Calu3 (cell line): ENCODE results near the gene TBRG4. TPM values are rescaled to one million over a fixed set of nuclear protein-coding genes. Genes with fewer than 3 reads are reported as not detected.

Experiments
- BruUV-seq: library from RNA; stranded (reverse); fragments of 400-500 nt; replicated peaks from 2 replicates; lab custom pipeline; 2021; lab: Mats Ljungman, UMichigan
- CTCF ChIA-PET: fragments of 300-600 bp; sonication (Branson Sonifier 250); formaldehyde crosslinking; loops from one replicate; lab custom pipeline; 2022; ENCODE audit warnings: antibody characterized with exemption; lab: Charles Lee
- DNase-seq: peaks from one replicate; pipeline ENCODE4 v3.0.0; 2022
- H3K27ac Mint-ChIP-seq: one replicate; pipeline ENCODE4 v1.8.0; 2022; ENCODE audit warnings: mixed read lengths; ENCODE audit not compliant: unreplicated experiment
- H3K27me3 Mint-ChIP-seq: one replicate; pipeline ENCODE4 v1.8.0; 2022; ENCODE audit warnings: mixed read lengths; ENCODE audit not compliant: unreplicated experiment
- H3K36me3 Mint-ChIP-seq: one replicate; pipeline ENCODE4 v1.8.0; 2022; ENCODE audit warnings: mild to moderate bottlenecking, moderate library complexity, mixed read lengths; ENCODE audit not compliant: insufficient read depth, unreplicated experiment
- H3K4me1 Mint-ChIP-seq: one replicate; pipeline ENCODE4 v1.8.0; 2022; ENCODE audit warnings: mild to moderate bottlenecking, low read depth, mixed read lengths; ENCODE audit not compliant: unreplicated experiment
- H3K4me3 Mint-ChIP-seq: one replicate; pipeline ENCODE4 v1.8.0; 2022; ENCODE audit warnings: mild to moderate bottlenecking, low read depth, moderate library complexity, mixed read lengths; ENCODE audit not compliant: unreplicated experiment
- H3K9me3 Mint-ChIP-seq: one replicate; pipeline ENCODE4 v1.8.0; 2022; ENCODE audit warnings: low read depth, mixed read lengths; ENCODE audit not compliant: unreplicated experiment
- intact Hi-C: fragments of 100-400 bp; cut with micrococcal nuclease; formaldehyde crosslinking; loops from one replicate; pipeline ENCODE4 v1.10.0; 2022; ENCODE audit not compliant: unreplicated experiment
- total RNA-seq: library from RNA; stranded (reverse); gene quantifications from 2 replicates; pipeline ENCODE4 v1.2.3, GENCODE V29; 2022
- TF ChIP-seq, protein P1 (sequence below): fragments of 200-600 bp; IDR thresholded peaks from one replicate; pipeline ENCODE4 v1.8.0; 2022; ENCODE audit warnings: antibody characterized with exemption; ENCODE audit not compliant: unreplicated experiment

The TBRG4 gene
- total RNA-seq, 1 experiment from 2014 or later: 191 TPM

DNA sequence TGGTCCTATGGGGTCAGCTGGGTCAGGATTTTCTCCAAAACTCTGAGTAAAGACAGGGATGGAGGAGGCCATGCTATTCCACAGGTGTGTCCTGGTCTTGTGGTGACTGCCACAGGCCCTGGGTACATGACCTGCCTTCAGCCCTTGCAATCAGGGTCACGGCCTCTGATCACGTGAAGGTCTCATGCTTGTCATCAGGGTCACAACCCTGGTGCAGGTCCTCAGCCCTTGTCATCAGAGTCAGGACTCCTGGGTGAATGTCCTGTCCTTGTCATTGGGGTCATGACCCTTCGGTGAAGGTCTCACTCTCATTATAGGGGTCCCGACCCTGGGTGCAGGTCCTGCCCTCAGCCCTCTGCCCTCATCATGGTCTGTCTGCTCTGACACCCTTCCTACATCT is 21.9 kb upstream of the TBRG4 start:
- BruUV-seq: no TSS peak
- H3K27ac Mint-ChIP-seq: no peak overlapping the region
- peaks cover 7% of the 10 kb centered on the region for H3K4me1 Mint-ChIP-seq
- H3K36me3 Mint-ChIP-seq: no peaks in the 10 kb centered on the region
- CTCF ChIA-PET: interaction anchor here (1.3 kb wide), 1 partner anchor 159 kb away, joined by 3 read pairs; no protein-coding TSS in a partner anchor
- intact Hi-C loops: no loop called here
- no peak for DNase-seq
- TF ChIP-seq, protein P1, sequence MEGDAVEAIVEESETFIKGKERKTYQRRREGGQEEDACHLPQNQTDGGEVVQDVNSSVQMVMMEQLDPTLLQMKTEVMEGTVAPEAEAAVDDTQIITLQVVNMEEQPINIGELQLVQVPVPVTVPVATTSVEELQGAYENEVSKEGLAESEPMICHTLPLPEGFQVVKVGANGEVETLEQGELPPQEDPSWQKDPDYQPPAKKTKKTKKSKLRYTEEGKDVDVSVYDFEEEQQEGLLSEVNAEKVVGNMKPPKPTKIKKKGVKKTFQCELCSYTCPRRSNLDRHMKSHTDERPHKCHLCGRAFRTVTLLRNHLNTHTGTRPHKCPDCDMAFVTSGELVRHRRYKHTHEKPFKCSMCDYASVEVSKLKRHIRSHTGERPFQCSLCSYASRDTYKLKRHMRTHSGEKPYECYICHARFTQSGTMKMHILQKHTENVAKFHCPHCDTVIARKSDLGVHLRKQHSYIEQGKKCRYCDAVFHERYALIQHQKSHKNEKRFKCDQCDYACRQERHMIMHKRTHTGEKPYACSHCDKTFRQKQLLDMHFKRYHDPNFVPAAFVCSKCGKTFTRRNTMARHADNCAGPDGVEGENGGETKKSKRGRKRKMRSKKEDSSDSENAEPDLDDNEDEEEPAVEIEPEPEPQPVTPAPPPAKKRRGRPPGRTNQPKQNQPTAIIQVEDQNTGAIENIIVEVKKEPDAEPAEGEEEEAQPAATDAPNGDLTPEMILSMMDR: no peak
- peaks cover 64% of the 10 kb centered on the region for H3K27me3 Mint-ChIP-seq
- H3K9me3 Mint-ChIP-seq: no peaks in the 10 kb centered on the region
- no peak overlapping the region for H3K4me3 Mint-ChIP-seq

GRCh38 chr7:45132708-45133320 is 21.3 kb upstream of the TBRG4 start:
- CTCF ChIA-PET: no interaction called here

DNA sequence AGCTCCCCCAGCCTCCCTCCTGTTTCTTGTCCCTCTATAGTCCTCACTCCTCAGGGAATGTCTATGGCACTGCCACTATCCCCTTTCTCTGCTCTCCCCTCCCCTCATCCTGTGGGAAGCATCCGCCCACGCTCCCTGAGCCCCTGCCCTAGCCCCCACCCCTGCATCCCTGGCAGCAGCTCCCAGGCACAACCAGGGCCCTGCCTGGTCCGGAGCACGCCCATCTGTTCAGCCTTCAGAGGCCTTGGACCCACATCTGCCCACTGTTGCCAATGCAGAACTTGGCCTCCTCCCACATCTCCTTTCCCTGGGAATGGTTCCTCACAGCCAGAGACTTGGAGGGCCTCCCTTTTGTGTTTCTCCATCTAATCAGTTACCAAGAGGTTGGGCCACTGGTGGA is 20.4 kb upstream of the TBRG4 start:
- TF ChIP-seq, protein P1: no peak
- H3K4me3 Mint-ChIP-seq: no peak overlapping the region
- no peak for DNase-seq
- no peak overlapping the region for H3K27ac Mint-ChIP-seq
- H3K36me3 Mint-ChIP-seq: no peaks in the 10 kb centered on the region
- no peaks in the 10 kb centered on the region for H3K9me3 Mint-ChIP-seq
- intact Hi-C loops: no loop called here
- H3K27me3 Mint-ChIP-seq: peaks cover 51% of the 10 kb centered on the region
- BruUV-seq: no TSS peak
- CTCF ChIA-PET: no interaction called here
- peaks cover 7% of the 10 kb centered on the region for H3K4me1 Mint-ChIP-seq

More at GRCh38 chr7:45132708-45133320, 21.3 kb upstream of the TBRG4 start:
- H3K27ac Mint-ChIP-seq: no peak overlapping the region
- no peaks in the 10 kb centered on the region for H3K36me3 Mint-ChIP-seq
- TF ChIP-seq, protein P1: no peak
- no peak overlapping the region for H3K4me3 Mint-ChIP-seq
- peaks cover 7% of the 10 kb centered on the region for H3K4me1 Mint-ChIP-seq
- no peaks in the 10 kb centered on the region for H3K9me3 Mint-ChIP-seq
- intact Hi-C loops: no loop called here
- no peak for DNase-seq
- peaks cover 59% of the 10 kb centered on the region for H3K27me3 Mint-ChIP-seq
- BruUV-seq: no TSS peak

DNA sequence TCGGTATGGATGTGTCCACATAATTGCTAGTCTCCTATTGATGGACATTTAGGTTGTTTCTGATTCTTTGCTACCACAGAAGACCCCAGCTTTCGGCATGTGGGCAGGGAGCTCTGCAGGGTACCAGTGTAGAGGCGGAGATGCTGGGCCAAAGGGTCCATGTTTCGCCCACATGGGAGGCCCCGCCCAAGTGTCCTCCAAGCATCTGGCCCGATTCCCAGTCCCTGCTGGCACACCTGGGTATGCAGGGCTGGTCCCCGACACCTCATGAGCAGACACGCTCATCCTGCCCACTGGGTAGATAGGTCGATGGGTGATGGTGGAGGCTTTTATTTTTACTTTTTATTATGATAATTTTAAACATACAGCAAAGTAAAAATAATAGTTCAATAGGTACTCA is 19.4 kb upstream of the TBRG4 start:
- Mint-ChIP-seq H3K27me3 (peaks cover 51% of the 10 kb centered on the region), H3K4me1 (peaks cover 2% of the 10 kb centered on the region), H3K36me3 (no peaks in the 10 kb centered on the region), H3K4me3 (no peak overlapping the region), H3K27ac (no peak overlapping the region), H3K9me3 (no peaks in the 10 kb centered on the region)
- CTCF ChIA-PET: no interaction called here
- DNase-seq: no peak
- BruUV-seq: no TSS peak
- TF ChIP-seq, protein P1: no peak
- intact Hi-C loops: no loop called here
